KMS-11 (cell line): ENCODE results near the gene TFEB.

Source experiments
- H2AFZ ChIP-seq: fragments of 200-600 bp; sonication (generic); 2 replicates; pipeline ENCODE4 v1.6.1; 2016; ENCODE audit warnings: antibody characterized with exemption, mixed run types, low read depth
- H3K27ac ChIP-seq: fragments of 200-600 bp; sonication (generic); 2 replicates; pipeline ENCODE4 v1.6.1; 2016; ENCODE audit warnings: mild to moderate bottlenecking, mixed run types
- H3K27me3 ChIP-seq: fragments of 200-600 bp; sonication (generic); 2 replicates; pipeline ENCODE4 v1.6.1; 2017; ENCODE audit warnings: mild to moderate bottlenecking, low read depth, mixed run types, moderate library complexity; ENCODE audit not compliant: insufficient read depth
- H3K36me3 ChIP-seq: fragments of 200-600 bp; sonication (generic); 2 replicates; pipeline ENCODE4 v1.6.1; 2017; ENCODE audit warnings: mild to moderate bottlenecking, mixed run types; ENCODE audit not compliant: insufficient read depth
- H3K4me1 ChIP-seq: fragments of 200-600 bp; sonication (generic); 2 replicates; pipeline ENCODE4 v1.6.1; 2016; ENCODE audit warnings: mild to moderate bottlenecking, low read depth, mixed run types; ENCODE audit not compliant: poor library complexity, severe bottlenecking
- H3K4me2 ChIP-seq: fragments of 200-600 bp; sonication (generic); 2 replicates; pipeline ENCODE4 v1.7.0; 2016; ENCODE audit warnings: mild to moderate bottlenecking, mixed run types
- H3K4me3 ChIP-seq: fragments of 200-600 bp; sonication (generic); IDR thresholded peaks from 2 replicates; pipeline ENCODE4 v1.6.1; 2017; ENCODE audit warnings: low read depth, low read length, mixed read lengths; ENCODE audit not compliant: insufficient read depth
- H3K79me2 ChIP-seq: fragments of 200-600 bp; sonication (generic); 2 replicates; pipeline ENCODE4 v1.6.1; 2016; ENCODE audit warnings: low read depth, mixed run types; ENCODE audit not compliant: insufficient read depth
- H3K9ac ChIP-seq: fragments of 200-600 bp; sonication (generic); 2 replicates; pipeline ENCODE4 v1.6.1; 2016; ENCODE audit warnings: mild to moderate bottlenecking, mixed run types
- H4K20me1 ChIP-seq: fragments of 200-600 bp; sonication (generic); 2 replicates; pipeline ENCODE4 v1.6.1; 2016; ENCODE audit warnings: mild to moderate bottlenecking, mixed run types; ENCODE audit not compliant: insufficient read depth
- TF ChIP-seq, protein P1 (sequence below): fragments of 200-600 bp; sonication (generic); conservative IDR thresholded peaks from 2 replicates; pipeline ENCODE4 v1.6.1; 2017; ENCODE audit warnings: low read depth, mild to moderate bottlenecking, antibody characterized with exemption, low read length, moderate library complexity, mixed read lengths

TFEB gene

DNA sequence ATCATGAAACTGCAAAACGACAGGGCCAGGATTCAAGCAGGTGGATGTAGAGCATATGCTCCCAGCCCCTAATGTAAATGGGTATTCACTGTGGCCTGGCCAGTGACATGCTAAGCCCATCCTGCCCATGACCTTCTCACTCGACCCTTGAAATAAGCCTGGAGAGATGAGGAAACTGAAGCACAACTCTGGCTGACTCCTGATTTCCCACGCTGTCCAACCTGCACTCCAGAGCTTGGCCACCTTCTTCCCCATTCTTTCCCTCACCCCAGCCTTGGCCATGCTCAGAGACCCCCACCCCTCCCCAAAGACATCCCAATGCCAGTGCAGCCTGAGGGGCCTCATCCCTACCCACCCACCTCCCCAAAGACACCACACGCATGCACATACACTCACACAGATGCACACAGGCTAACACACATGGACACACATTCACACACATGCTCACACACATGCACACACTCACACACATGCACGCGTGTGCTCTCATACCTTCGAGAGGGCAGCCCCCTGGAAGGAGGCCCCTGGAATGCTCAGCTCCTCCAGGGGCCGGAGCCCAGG is 12.4 kb downstream of the TFEB start:
- Histone ChIP-seq H3K36me3 (no peaks in the 10 kb centered on the region), H4K20me1 (0 out of 2 replicates have a peak, but pooled peaks cover 4% of the 10 kb centered on the region), H3K4me3 (no peak overlapping the region), H3K79me2 (peaks cover 4% of the 10 kb centered on the region; the same call in 1 of the 2 replicates), H3K4me2 (no peak overlapping the region), H2AFZ (no peak overlapping the region), H3K4me1 (peaks cover 21% of the 10 kb centered on the region), H3K27ac (no peak overlapping the region), H3K27me3 (no peaks in the 10 kb centered on the region), H3K9ac (no peak overlapping the region)
- TF ChIP-seq, protein P1, sequence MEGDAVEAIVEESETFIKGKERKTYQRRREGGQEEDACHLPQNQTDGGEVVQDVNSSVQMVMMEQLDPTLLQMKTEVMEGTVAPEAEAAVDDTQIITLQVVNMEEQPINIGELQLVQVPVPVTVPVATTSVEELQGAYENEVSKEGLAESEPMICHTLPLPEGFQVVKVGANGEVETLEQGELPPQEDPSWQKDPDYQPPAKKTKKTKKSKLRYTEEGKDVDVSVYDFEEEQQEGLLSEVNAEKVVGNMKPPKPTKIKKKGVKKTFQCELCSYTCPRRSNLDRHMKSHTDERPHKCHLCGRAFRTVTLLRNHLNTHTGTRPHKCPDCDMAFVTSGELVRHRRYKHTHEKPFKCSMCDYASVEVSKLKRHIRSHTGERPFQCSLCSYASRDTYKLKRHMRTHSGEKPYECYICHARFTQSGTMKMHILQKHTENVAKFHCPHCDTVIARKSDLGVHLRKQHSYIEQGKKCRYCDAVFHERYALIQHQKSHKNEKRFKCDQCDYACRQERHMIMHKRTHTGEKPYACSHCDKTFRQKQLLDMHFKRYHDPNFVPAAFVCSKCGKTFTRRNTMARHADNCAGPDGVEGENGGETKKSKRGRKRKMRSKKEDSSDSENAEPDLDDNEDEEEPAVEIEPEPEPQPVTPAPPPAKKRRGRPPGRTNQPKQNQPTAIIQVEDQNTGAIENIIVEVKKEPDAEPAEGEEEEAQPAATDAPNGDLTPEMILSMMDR: no peak

DNA sequence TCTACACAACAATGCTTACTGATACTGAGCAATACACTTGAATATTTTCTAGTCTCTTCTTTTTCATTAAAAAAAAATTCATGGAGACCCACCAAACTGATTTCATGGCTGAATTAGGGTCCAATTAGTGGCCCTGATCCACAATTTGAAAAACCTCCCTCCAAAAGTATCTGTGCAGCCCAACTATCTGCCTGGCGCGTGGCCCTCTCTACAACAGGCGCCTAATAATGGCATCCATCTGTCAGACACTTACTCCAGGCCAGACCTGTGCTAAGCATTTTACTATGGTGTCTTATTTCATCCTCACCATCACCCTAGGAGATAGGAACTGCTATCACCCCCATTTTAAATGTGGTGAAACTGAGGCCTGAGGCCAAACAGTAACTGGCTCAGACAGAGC is 14.0 kb downstream of the TFEB start:
- TF ChIP-seq, protein P1: no peak
- H3K27me3 ChIP-seq: no peaks in the 10 kb centered on the region
- peaks cover 37% of the 10 kb centered on the region for H3K4me1 ChIP-seq
- no peak overlapping the region for H3K4me2 ChIP-seq
- H3K36me3 ChIP-seq: no peaks in the 10 kb centered on the region
- 0 out of 2 replicates have a peak, but pooled peaks cover 4% of the 10 kb centered on the region for H4K20me1 ChIP-seq
- no peak overlapping the region for H2AFZ ChIP-seq
- no peak overlapping the region for H3K4me3 ChIP-seq
- no peak overlapping the region for H3K27ac ChIP-seq
- H3K79me2 ChIP-seq: peaks cover 4% of the 10 kb centered on the region; the same call in 1 of the 2 replicates
- no peak overlapping the region for H3K9ac ChIP-seq

DNA sequence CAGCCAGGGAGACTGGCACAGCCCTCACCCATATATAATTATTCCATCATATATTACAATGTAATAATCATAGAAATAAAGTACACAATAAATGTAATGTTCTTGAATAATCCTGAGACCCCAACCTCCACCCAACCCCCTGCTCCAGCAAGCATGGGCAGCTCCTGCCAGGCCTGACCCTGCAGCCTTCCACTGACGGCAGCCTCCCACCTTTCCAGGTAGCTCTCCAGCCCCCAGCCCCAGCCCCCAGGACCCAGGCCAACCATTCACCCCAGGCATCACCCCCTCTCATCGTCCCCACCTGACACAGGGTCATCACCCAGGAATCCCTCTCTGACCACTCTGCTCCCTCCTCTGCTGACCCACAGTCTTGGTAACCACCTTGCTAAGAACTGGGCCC is 14.6 kb downstream of the TFEB start:
- H3K79me2 ChIP-seq: peaks cover 4% of the 10 kb centered on the region; the same call in 1 of the 2 replicates
- no peaks in the 10 kb centered on the region for H3K36me3 ChIP-seq
- H3K4me2 ChIP-seq: no peak overlapping the region
- H2AFZ ChIP-seq: no peak overlapping the region
- TF ChIP-seq, protein P1: no peak
- H3K27ac ChIP-seq: no peak overlapping the region
- H3K27me3 ChIP-seq: no peaks in the 10 kb centered on the region
- no peak overlapping the region for H3K9ac ChIP-seq
- 0 out of 2 replicates have a peak, but pooled peaks cover 4% of the 10 kb centered on the region for H4K20me1 ChIP-seq
- H3K4me3 ChIP-seq: no peak overlapping the region
- H3K4me1 ChIP-seq: peaks cover 43% of the 10 kb centered on the region

DNA sequence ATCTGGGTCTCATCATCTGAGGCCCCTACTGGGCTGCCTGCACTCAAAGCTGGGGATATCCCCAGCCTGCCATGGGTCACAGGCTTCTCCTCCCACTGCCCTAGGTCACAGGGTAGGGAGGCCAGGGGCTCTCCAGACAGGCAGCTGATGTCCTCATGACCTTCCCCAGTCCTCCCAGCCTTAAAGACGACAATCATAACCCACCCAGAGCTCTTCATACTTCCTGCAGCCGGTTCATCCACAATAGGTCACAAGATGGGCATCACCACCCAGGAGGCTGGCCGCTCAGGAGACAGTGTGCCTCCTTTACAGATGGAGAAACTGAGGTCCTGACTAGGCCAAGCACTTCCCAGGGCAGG is 15.2 kb downstream of the TFEB start:
- Histone ChIP-seq H3K4me2 (no peak overlapping the region), H3K27ac (no peak overlapping the region), H3K79me2 (peaks cover 4% of the 10 kb centered on the region; the same call in 1 of the 2 replicates), H3K36me3 (no peaks in the 10 kb centered on the region), H3K4me1 (peaks cover 44% of the 10 kb centered on the region), H3K4me3 (no peak overlapping the region), H3K9ac (no peak overlapping the region), H4K20me1 (0 out of 2 replicates have a peak, but pooled peaks cover 2% of the 10 kb centered on the region), H2AFZ (no peak overlapping the region), H3K27me3 (no peaks in the 10 kb centered on the region)
- TF ChIP-seq, protein P1: no peak
